SHP77 (cell line): Measurements from ENCODE around the gene EXOC6B.
"Not testable (repeated sequence)": the region's sequence is repeated elsewhere in the genome, so short reads cannot be mapped to it uniquely, and the experiment has no call there.

Experiments
- DNase-seq, 2 experiments: peaks; one replicate each; lab custom pipeline; 2025; lab: John Stamatoyannopoulos, UW

The EXOC6B gene

DNA sequence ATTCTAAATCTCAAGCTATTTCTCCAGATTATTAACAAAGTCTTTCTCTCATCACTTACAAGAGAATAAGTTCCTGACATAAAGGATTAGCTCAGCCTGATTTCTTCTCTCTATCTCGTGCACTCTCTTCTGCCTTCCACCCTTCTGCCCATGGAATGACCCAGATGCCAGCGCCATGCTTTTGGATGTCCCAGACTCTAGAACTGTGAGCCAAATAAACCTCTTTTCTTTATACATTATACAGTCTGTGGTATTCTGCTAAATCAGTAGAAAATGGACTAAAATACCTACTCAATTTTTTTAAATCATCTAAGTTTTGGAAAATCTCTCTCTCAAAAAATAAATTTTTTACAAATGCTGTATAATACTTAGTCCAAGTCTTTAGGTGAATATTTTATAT lies 218.6 kb downstream of the EXOC6B start:
- no peak for DNase-seq

DNA sequence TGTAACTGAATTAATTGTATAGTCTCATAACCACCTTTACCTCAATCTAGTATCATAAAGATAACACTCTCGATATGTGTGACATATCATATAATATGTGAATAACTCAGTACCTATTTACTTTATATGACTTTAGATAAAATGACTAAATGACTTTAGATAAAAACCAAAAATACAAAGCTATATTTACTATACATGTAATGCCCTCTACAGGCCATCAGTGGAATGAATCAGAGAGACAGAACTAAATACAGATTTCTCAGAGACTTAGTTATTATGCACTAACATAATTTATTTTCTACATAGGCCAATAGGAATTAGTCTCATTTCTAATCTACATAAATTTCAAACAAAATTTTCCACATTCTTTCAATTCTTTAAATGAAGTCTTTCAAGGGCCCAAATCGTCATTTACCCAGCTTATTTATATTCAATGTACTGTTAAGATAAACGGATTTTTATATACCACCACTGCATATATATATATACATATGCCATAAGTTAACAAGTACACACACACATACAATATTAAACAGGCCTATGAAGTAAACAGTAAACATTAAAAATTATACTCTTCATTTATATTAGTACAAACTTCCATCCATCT lies 219.9 kb downstream of the EXOC6B start:
- DNase-seq, result no peak

DNA sequence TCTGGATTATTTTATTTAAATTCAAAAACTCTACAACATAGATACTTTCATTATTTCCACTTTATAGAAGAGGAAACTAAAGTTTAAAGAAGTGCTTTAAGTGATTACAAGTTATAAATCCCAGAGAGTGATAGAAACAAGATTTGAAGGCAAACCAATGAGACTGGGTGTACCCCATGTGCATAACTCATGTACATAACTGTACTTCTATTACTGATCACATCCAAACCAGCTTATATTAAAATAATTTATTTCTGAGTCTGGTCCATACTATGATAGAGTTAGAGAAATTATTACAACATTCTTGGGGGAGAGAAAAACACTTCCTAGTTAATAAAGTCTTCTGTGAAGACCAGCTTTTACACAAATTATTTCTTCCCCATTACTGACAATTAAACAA lies 221.4 kb downstream of the EXOC6B start:
- no peak for DNase-seq

DNA sequence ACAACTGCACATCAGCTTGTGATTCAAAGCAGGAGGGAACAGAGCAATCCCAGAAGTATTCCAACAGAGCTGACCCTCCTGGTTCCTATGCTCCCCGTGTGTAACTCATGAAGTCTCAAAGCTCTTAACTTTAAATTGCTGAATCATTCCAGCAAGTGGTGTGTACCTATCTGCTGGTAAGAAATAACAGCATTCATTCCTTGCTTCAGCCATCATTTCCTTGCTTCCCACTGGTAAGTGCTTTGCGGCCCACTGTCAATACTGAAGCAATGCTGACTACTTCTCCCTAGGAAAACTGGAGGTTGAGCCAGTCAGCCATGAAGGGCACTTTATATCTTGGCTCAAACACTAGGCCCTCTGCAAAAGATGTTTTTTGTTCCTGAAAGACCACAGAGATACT lies 222.4 kb downstream of the EXOC6B start:
- no peak for DNase-seq

DNA sequence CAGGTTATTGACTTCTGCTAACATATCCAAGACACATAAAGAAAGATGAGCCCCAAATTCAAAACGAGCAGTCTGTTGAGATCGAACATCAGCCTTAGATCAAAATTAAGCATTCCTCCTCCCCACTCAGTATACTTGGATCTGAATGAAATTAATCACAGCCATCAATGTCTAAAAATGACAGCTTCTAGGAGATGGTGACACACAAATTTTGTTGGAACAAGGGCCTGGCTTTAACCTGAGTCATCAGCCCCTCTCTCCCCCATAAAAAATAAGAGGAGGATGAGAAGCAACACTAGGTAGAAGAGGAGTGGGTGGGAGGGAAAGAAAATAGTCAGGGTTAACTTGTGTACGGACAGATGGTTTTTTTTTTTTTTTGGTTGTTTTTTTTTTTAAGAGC lies 223.1 kb downstream of the EXOC6B start:
- no peak for DNase-seq

DNA sequence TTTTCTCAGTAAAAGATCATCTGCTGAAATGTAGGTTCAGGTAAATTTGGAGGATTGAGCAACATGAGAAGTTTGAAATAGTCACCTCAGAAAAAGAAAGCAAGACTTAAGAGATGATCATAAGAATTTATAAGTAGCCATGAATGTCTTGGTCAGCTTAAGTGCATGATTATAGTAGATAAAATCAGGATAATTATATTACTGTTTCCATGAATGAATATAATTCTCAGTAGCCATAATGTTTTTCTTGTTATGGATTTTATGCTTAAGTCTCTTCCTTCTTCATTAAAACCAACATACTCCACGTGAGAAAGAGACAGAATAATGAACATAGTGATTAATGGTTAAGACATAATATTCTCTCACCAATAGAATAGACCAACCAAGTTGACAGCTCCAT lies 223.7 kb downstream of the EXOC6B start:
- DNase-seq, result no peak

DNA sequence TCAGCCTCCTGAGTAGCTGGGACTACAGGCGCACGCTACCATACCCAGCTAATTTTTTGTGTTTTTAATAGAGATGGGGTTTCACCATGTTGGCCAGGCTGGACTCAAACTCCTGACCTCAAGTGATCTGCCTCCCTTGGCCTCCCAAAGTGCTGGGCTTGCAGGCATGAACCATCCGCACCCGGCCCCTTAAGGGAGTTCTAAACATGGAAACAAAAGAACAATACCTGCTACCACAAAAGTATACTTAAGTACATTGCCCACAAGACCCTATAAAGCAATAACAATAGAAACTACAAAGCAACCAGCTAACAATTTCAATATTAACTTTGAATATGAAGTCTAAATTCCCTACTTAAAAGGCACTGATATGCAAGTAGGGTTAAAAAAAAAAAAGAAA lies 242.0 kb downstream of the EXOC6B start:
- not testable (repeated sequence) for DNase-seq

DNA sequence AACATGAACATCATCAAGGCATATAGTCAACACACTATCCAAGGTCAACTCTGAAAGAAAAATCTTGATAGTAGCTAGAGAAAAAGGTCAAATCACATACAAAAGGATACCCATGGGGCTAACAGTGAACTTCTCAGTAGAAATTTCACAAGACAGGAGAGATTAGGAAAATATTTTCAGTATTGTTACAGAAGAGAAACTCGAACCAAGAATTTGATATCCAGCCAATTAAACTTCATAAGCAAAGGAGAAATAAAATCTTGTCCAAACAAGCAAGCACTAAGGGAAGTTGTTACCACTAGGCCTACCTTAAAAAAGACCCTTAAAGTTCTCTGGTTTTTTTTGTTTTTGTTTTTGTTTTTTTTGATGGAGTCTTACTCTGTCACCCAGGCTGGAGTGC lies 242.5 kb downstream of the EXOC6B start:
- DNase-seq, result no peak

DNA sequence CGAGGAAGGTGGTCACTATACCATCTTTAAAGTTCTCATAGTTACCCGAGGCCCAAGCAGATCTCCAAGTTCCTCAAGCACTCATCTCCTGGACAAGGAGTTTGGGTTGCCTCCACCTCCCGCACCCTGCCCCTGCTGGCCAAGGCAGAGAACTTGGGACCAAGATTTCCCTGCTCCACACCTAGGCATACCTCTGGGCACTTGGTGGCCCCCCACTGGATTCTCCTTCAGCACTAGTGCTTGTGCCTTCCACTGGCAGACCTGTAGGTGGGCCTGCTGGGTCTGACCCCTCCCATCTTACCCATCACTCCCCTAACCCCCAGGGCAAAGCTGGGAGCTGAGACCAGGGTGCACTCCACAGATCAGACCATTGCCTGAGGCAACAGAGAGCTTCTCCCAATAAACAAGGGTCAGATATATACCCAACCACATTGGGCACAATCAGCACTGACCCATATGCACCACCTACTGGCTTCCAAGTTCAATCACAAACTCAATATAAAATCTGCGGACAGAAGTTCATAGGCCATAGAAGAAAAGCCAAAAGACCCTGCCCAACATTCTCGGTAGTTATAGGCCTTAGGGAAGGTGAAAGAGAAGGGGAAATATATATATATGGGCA lies 244.2 kb downstream of the EXOC6B start:
- no peak for DNase-seq

DNA sequence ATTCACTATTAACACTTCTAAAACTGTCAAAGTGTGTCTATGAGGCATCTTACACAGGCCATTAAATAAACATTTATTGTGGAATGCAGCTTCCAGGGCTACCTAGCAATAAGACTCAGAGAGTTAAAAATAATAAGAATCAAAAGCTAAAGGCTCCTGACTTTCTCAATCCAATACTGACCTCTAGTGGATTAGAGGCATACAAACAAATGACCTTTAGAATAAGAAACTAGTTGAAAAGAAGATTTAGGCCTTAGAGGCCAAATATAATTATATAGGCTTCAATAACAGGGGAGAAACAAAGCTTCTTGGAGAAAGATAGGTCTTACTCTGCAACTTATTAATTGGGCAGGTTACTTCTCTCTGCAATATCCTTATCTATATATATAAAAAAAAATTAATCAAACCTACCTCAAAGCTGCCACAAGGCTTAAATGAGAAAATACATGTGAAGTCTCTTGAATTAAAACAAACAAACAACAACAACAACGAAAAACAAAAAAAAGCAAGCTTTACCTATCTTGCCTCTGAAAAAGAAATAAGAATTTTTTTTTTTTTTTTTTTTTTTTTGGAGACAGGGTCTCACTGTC lies 246.1 kb downstream of the EXOC6B start:
- peak; percentile 21 to 28 for DNase-seq

DNA sequence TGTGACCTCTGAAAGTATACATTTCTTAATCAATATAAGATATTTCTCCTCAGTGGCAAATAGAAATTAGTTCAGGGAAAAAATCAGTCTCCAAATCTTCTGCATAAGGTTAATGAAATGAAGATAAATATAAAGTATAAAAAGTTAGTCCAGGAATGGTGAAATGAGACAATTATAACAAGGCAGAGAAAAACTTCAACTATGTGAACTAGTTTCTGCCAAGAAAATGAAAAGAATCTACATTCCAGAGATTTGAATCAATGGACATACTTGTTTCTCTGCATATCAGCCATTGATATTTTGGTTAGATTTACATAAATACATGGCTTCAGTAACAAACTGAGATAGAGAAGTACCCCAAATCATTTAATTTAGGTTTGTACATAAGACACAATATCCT lies 249.0 kb downstream of the EXOC6B start:
- DNase-seq, result no peak

DNA sequence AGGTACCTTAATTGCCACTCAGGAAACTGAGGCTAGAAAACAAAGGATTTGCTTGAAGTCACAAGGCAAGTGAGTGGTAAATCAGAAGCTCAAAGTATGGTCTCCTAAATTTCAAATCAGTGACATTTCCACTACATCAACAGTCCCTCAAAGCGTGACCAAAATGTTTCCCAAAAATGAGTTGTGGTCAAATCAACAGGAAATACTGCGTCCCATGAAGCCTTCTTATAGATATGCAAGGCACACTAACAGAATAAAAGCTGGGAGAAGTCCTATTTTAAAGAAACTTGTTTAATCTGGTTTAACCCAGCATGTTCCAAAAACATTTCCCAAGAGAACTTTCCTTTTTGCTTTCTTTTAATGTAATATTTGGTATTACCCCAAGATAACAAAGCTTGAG lies 249.4 kb downstream of the EXOC6B start:
- no peak for DNase-seq

DNA sequence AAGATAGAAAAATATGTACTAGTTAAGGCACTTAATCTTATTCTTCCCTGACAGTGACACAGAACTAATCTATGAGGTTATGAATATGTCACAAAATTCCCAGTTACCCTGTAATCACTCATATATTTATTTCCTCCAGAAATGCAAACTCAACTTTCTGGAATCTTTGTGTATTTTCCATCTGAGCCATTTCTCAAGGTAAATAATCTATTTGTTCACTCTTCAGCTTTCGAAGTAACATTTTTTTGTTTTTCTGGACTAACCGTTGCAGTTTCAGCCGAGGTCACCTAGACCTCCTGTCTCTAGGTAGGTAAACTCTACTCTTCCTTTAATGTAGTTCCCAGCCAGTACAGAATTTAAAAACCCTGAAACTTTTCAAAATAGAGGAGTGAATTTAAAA lies 250.9 kb downstream of the EXOC6B start:
- no peak for DNase-seq

DNA sequence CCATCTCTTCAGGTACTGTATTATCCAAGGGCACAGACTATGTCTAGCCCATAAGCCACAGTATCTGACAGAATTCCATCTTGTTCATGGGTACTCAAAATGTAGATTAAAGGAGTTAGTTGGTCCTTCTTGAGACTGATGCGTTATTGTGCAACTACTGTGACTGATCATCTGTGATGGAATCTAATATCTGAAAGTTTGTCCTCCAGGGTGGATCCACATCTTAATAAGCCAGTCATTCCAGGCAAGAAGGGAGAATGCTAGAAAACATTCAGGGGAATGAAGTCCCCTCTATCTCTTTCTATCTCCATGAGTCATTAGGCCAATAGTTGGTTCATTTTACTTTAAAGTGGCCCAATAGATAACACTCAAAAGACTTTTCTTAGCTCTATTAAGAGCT lies 252.6 kb downstream of the EXOC6B start:
- DNase-seq, result no peak

DNA sequence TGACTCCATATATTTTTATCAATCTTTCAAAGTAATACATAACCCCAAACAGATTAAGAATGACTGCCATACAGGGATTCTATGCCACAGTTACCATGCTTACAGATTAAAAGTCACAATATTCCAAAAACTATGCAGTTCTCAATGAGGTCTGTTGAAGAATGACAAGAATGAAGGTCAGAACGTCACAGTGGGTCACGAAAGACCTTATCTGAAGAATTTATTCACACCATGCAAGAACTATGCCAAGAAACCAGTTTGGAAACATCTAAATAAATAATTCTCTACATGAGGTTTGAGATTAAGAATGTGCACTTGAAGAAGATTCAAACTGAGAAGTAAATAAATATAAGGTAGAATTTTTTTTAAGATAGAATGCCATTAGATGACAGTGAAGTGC lies 253.3 kb downstream of the EXOC6B start:
- DNase-seq, result no peak

DNA sequence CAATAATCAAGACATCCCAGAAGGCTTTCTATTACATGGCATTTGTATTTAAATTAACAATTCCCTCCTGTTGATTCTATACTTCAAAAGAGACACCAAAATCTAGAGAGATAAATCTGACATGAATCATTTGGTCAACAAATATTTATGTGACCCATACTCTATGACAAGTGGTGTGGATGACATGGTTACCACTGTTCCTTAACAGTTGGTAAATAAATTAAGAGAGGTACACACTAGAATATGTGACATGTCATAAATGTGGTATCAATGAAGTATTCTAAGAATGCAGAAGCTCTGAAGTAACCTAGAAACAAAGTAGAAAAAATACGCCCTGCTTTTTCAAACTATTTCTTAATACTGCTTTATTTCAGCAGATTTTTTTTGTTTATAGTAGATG lies 255.4 kb downstream of the EXOC6B start:
- DNase-seq, result no peak

DNA sequence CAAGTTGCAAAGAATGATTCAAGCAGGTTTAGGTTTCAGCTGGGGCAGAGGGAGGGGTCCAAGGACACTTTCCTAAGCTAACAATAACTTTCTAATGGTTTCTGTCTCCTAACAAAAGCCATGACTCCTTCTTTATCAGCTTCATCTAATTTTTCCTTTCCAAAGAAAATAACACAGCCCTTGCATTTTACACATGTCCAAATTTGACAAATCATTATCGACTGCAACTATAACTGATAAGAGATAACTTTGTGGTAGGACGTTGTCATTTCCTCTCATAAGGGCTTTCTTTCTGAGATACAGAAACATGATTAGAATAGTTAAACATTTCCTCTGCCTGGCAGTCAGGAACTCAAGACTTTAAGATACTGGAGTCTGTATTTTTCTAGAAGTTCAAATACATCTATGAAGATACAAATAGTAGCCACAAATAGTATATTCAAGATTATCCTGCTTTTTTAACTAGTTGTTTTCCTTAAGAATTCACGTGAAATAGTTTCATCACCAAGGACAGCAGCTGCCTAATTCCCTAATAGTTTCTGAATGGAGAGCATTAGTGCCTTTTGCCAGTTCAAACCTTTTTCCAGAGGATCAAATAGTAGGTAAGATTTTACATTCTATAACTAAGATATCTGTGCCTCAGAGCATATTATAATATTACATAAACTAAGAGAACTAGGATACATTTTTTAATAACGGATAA lies 263.2 kb downstream of the EXOC6B start:
- no peak for DNase-seq

DNA sequence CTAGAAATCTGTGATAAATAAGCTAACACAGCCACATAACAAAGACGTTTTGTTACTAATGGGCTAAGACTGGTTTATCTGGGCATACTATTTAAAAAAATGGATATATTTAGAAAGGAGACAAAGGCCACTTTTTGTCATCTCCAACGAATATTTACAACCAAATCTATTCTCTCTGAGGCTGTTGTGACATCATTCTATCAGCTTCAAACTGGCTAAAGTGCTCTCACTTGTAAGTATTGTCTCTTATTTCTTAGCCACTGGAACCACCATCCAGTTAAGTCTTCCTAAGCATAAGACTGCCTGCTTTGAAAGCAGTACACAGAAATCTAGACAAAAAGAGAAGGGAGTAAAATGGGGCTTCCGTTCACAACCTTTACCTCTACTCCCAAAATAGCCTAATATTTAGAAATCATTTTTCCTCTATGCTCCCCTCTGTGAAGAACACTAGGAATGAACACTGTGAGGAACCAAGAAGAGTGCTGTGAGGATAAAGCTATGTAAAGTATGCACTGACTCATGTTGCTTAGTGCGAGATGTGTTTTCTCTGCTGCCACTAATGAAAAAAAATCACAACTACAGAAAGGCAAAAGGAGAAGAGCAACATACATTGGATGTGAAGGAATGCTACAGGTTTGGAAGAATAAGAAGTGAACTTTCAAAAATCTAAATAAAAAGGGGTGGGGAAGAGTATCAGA lies 264.1 kb downstream of the EXOC6B start:
- no peak for DNase-seq

DNA sequence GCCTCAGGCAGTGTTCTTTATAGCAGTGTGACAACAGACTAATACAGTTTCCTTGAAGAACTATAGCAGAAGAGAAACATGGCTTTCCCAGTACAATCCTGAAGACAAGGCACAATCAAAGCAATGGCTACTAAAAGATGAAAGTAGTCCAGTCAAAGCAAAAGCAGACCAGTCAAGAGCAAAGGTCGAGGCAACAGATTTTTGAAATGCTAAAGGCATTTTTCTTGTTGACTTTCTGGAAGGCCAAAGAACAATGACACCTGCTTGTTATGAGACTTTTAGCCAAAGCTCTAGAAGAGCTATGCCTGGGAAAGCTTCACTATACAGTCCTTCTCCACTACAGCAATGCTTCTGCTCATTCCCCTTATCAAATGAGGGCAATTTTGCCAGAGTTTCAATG lies 269.9 kb downstream of the EXOC6B start:
- no peak for DNase-seq

DNA sequence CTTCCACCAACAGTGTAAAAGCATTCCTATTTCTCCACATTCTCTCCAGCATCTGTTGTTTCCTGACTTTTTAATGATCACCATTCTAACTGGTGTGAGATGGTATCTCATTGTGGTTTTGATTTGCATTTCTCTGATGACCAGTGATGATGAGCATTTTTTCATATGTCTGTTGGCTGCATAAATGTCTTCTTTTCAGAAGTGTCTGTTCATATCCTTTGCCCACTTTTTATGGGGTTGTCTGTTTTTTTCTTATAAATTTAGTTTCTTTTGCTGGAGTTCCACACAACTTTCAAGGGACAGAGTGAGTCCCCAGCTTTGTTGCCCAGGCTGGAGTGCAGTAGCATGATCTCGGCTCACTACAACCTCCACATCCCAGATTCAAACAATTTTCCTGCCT lies 270.5 kb downstream of the EXOC6B start:
- not testable (repeated sequence) for DNase-seq

DNA sequence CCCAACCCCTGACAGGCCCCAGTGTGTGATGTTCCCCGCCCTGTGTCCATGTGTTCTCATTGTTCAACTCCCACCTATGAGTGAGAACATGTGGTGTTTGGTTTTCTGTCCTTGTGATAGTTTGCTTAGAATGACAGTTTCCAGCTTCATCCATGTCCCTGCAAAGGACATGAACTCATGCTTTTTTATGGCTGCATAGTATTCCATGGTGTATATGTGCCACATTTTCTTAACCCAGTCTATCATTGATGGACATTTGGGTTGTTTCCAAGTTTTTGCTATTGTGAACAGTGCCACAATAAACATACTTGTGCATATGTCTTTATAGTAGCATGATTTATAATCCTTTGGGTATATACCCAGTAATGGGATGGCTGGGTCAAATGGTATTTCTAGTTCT lies 270.9 kb downstream of the EXOC6B start:
- DNase-seq, result not testable (repeated sequence)

DNA sequence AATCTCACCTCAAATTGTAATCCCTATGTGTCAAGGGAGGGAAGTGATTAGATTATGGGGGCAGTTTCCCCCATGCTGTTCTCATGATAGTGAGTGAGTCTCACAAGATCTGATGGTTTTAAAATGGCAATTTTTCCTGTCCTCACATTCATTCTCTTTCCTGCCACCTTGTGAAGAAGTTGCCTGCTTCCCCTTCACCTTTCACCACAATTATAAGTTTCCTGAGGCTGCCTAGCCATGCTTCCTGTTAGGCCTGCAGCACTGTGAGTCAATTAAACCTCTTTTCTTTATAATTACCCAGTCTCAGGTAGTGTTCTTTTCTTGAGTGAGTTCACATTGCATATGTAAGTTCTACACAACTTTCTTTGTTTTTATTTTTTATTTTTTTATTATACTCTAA lies 271.5 kb downstream of the EXOC6B start:
- no peak for DNase-seq
